HTR-8/SVneo (cell line): Measurements from ENCODE around the gene SLC35B1.

ENCODE experiments used
- DNase-seq: peaks from one replicate; pipeline ENCODE4 v3.0.0; 2011; ENCODE audit warnings: low spot score, mixed read lengths; ENCODE audit not compliant: insufficient read length
- FAIRE-seq: peaks from 2 replicates; lab custom pipeline; 2011; peaks lifted over from hg19 to GRCh38; lab: Jason Lieb, UNC

Gene SLC35B1, protein sequence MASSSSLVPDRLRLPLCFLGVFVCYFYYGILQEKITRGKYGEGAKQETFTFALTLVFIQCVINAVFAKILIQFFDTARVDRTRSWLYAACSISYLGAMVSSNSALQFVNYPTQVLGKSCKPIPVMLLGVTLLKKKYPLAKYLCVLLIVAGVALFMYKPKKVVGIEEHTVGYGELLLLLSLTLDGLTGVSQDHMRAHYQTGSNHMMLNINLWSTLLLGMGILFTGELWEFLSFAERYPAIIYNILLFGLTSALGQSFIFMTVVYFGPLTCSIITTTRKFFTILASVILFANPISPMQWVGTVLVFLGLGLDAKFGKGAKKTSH

DNA sequence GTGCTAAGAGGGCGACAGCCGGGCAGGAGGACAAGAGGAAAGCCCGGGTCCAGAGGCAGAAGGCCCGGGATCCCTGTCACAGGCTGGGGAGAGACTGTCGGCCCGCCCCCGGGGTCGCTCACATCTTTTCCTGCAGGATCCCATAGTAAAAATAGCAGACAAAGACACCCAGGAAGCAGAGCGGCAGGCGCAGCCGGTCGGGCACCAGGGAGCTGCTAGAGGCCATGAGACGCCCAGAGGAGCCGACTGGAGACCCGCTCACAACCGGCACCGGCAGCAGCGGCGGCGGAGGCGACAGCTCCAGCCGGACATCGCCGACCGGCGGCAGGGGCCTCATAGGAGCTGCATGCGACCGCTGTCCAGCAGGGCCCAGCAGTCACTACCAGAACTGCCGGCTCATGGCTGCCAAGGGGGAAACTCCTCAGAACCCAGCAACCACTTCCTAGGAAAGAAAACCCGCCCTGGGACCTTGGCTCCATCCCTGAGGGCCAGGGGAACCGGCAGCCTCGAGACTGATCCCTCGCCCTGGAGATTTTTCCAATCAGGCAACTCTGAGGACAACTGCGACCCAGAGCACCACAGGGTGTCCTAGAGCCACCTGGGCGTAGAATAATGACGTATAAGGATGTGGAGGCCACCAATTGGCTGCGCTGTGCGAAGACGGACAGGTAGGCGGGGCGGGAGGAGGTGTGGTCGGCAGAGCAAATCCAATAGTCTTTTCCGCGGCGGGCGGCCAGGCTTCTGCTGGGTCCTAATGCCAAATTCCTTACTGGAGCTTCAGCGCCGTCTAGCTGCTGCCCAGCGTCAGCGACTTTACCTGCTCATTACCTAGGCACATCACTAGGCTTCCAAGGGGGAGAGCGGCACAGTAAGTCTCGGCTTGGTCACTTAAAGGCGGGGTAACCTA lies at the start of gene SLC35B1:
SLC35B1 (minus strand) TSS at position 357 of the 907 bp plus-strand sequence; CDS start at position 226, 131 bp downstream.
- peak; percentile 98 for FAIRE-seq
- peak; percentile 100 for DNase-seq

DNA sequence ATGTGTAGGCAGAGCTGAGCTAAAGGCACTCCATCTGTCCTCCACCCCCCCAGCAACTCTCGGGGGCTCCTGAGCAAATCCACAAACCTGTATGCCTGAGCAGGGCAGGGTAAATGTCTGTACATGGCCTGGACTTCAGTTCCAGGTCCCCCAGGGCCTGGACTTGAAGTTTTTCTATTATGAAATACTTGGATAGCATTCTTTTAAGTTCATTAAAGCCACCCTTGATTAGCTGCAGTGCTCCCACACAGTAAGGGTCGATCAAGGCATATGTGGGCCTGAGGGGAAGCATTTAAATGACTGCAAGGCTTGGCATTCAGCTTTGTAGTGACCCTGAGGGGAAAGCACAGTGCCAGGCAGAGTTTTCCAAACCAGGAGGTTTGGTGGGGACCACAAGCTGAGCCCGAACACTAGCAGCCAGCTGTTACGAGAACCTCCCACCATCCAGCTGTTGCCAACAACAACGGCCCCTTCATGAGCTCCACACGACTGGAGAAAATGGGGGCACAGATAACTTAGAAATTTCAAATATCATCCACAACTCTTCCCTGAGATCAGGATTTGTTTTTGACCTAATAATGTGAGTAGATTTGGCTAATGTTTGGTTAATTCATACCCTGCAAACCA lies 49.5 kb upstream of the SLC35B1 start:
- FAIRE-seq: no peak
- no peak for DNase-seq

DNA sequence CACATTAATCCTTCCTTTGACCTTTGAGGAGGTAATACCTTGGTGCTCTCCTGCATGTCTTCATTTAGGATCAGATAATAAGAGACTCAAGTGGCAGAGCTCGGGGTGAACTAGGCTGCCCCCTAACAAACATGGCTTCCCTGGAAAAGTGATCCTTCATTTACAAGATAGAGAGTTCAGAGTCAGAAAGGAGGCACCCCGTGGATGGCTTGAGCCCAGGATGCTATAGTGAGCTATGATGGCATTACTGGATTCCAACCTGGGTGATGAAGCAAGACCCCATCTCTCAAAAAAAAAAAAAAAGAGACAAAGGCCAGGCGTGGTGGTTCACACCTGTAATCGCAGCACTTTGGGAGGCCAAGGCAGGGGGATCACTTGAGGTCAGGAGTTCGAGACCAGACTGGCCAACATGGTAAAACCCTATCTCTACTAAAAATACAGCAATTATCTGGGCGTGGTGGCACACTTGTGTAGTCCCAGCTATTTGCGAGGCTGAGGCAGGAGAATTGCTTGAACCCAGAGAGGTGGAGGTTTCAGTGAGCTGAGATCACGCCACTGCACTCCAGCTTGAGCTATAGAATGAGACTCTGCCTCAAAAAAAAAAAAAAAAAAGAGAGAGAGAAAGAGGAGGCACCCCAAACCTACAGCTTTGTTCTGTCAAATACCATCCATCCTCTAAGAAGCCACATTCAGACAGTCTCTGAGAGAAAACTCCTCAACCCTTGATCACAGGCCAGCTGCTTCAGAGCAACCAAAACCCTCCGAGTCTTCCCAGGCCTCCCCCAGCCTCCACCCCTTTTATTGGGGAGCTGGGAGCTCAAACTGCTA lies 48.8 kb upstream of the SLC35B1 start:
- no peak for FAIRE-seq

DNA sequence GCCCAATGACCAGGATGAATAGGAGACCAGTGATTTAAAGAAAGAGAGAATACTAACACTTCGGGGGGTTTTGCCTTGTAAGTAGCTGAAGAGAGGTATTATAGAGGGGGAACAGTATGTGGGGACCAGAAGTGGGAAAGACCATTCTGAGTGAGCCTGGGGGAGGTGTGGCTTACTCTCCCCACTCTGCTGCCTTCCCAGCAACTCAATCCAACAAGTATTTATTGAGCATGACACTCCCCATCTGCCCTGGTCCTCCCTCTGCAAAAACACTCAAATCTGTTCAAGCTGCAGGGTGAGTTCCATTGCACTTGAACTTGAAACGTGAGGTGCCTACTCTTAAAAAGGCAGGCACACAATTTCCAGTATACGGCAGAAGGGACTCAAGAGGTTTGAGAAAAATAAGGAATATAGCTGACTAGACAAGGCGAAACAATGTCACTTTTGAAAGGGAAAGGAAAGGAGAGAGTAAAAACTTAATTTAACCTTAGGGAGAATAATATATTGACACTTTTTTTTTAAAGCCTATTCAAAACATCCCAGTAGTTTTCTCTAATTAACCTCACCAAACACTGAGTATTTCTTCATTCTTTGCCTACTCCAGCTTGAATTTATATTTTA lies 48.0 kb upstream of the SLC35B1 start:
- DNase-seq: no peak
- FAIRE-seq: no peak

More for the DNA sequence above, 48.8 kb upstream of the SLC35B1 start:
- no peak for DNase-seq

DNA sequence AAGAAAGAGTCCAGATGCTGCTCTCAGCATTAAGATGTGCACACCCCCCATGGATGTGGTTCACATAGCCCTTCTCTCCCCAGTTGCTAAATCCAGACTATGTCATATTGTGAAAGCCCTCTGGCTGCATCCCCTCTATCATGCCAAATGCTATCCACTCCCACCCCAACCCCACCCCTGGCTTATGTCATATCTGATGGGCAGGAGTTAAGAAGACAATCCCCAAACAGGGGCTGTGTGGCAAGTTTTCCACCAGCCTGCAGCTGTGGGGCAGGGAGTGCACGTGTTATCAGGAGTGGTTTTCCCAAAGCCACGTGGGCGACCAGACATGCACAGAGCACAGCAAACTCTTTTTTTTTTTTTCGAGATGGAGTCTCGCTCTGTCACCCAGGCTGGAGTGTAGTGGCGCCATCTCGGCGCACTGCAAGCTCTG lies 46.2 kb upstream of the SLC35B1 start:
- FAIRE-seq (no peak), DNase-seq (no peak)

DNA sequence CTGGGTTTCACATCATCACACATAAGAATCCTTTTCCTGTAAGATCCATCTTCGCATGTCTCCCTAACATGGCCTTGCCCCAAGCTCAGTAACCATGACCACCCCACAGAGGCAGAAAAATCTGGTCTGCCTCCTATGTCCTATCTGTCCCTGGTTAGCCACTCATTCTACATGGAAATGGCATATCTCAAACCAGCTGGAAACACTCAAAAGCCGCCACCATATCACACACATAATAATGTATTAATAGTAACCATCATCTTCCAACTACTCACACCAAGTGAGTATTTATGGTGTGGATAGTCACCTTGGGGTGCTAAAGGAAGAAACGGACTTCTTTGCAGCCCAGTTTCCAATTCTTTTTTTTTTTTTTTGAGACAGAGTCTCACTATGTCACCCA lies 44.7 kb upstream of the SLC35B1 start:
- DNase-seq: no peak
- no peak for FAIRE-seq

DNA sequence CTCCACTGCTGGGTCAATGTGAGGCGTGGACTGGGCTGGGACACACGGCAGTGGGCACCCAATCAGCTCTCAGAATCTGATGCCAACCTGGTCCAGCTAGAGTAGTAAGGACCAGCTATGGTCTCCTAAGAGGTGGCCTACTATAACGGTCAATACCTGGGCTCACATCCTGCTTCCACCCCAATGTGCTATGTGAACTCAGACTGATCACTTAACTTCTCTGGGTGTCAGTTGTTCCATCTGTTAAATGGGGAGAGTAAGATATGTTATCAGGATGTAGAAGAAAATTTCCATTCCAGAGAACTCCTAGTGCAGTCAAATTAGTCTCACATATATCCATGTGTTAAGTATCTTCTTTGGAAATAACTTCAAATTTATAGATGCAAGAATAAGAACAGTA lies 42.0 kb upstream of the SLC35B1 start:
- FAIRE-seq (no peak), DNase-seq (no peak)

DNA sequence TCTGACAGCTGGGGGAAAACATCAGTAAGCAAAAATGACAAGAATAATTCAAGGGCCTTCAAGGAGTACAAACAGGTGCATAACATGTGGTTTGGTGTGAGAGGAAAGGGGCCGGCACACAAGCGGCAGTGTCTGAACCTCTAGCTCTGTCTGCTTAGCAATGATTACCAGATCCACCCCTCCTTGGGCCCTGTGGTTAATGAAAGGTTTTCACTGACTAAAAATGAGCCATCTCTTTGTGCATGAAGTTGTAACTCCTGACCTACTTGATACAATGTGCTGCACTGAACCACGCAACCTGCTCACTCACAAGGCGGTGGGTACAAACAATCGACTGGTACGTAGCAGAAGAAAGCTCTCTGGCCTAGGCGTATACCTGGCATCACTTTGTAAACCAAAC lies 41.0 kb upstream of the SLC35B1 start:
- no peak for DNase-seq
- no peak for FAIRE-seq

DNA sequence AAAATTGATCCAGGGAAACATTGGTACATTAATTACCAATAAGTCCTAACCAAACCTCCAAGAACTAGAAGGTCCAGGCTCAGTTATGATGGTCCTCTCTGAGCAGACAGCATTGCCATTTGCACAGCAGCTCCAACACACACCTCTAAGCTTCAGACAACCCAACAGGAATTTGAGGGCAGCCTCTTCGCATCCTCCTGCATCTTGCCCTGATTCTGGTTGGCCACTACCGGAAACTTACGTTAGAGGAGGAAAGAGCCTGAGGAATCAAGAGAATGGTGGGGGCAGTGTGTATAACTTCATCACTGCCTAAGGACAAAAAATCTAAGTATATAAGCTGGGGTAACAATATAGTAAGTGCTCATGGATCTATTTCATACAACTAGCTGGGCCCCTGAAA lies 40.5 kb upstream of the SLC35B1 start:
- FAIRE-seq: no peak

DNA sequence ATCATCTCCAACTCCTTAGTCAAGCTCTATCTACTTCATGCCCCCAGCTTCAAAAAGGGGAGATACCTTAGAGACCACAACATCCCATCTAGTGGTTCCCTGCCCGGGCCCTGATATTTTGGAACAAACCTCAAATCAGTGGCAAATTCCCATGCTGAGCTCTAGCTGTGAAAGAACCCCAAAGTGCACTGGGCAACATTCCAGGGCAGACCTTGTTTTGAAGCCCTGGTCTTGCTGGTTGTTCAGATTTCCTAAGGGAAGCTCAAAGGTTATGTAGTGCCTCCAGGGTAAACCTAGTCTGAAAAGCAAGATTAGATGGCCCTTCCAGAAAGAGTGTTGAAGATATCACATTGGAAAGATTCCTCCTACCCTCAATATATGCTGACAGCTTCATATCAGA lies 39.9 kb upstream of the SLC35B1 start:
- no peak for FAIRE-seq

More for the DNA sequence above, 40.5 kb upstream of the SLC35B1 start:
- no peak for DNase-seq

DNA sequence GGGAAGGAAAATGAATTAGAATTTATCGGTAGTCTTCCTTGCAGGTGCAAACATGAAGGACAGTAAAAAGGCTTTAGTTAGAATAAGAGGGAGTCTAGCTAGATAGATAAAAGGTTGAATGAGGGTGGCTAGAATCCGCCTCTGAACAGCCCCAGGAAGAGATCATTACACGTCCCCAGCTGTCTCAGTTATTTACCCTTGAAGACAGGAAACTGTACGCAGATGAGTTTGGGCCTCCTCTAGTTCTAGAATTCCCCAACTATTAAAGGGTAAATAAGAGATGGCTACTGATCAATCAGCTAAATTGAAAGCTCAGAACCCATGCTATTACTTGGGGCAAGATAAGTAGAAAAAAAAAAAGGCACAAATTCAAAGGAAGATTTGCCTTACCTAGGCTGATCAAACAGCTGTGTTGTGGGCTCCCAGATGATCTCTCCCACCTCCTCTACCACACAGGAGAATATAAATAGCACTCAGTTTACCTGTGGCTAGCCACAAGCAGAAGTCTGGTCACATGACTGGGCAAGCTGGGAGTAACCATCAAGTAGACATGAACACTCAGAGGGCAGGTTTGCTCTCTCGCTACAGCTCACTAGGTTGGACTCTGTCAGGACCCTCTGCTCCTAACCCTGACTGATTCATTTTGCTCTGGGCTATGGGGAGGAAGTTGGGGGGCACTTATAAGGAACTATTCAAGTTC lies 39.2 kb upstream of the SLC35B1 start:
- no peak for DNase-seq
- FAIRE-seq: no peak

More for the DNA sequence above, 39.9 kb upstream of the SLC35B1 start:
- no peak for DNase-seq

DNA sequence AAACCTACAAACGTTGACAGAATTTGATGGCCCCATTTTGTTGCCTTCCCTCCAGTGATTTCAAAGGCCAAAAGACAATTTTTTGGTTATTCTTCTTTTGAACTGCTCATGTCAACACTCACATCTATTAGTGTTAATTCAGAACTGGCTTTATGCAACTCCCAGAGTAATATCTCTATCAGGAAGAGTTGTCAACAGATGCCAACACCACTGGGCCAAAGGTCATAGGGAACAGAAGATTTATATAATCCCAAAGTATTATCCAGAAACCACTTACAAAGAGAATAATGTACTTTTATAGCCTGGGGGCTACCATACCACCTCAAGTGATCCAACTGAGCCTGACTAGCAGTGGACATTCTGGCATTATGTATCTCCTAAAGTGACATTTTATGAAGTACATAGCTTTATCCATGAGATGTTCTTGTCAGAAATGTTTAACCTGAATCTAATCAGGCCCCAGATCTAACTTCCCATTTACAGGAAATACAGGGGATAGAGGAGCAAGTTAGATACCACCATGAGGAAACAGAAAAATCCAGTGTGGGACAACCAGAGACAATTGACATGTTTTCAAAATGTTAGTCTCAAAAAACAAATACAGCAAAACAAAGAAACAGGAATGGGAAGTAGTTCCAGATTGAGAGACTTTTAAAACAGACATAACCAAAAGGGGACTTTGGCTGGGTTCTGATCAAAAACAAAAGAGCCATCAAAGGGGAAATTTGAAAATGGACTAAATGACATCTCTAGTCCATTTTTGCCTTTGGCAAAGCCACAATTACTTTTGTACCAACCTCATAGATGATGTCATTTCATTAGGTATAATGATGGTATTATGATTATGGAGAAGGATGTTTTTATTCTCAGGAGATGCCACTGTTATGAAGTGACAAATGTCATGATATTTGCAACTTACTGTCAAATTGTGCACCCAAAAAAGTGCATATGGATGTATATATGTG lies 37.7 kb upstream of the SLC35B1 start:
- DNase-seq (no peak), FAIRE-seq (no peak)

DNA sequence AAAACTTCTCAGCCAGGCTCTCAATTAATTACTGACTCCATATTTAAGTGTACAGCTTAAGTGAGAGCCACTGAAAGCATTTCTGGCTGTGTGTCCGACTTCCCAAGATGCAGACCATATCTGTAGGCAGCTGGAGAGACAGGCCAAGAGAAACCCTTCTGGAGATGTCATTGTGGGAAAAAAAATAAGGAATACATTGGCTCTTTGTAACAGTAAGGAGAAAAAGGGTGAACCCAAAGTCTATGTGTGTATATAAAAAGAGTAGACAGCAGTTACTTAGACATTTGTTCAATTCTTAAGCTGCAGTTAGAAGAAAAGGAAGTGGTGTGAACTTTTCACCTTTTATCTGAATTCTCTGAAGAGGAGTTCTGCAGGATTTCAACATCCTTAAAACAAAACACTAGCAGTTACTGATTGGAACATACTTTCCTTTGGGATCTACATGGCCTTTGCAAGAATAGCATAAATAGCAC lies 34.4 kb upstream of the SLC35B1 start:
- DNase-seq (no peak), FAIRE-seq (no peak)

DNA sequence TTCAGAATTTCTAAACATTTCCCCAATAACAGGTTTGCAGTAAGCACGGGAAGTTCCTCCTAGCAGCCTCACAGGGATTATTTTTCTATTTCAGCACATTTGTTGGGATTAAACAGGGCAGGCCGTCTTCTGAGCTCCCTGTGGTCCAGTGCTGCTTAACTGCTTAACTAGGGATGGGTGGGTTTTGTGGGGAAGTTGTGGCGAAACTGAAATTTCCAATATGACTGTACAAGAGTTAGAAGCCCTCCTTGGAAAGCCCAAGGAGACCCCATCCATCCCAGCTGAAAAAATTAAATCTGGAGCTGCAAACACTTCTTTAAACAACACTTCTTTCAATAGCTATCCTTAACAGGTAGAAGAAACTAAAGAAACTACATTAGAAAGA lies 33.9 kb upstream of the SLC35B1 start:
- DNase-seq (no peak), FAIRE-seq (no peak)

DNA sequence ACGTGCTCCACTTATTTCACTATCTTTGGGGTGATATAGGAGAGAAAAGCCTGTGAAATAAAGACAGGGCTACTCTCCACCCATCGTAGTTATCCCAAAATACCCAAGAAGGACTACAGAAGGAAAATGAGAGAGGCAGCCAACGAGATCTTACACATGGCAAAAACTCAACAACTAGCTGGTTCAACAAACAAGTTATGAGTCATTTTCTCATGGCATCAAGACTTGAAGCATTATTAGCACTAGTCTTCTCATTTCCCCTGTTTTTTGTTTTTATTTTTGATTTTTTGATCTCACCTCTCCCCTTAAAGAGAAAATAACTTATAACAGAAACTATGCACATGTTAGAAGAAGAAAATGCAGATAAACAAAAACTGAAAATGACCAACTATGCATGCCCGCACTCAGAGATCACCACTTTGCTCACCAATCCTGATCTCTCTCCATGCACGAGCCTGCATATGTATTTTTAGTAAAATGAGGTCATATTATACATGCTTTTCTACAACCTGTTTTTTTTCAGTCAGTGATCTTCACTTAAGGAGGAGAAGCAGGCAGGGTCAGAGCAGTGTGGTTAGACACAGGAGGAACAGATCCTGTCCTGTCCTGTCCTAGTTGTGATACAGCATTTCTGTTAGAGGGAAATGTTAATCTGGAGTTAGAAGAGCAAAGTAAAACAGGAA lies 33.4 kb upstream of the SLC35B1 start:
- FAIRE-seq (no peak), DNase-seq (no peak)

DNA sequence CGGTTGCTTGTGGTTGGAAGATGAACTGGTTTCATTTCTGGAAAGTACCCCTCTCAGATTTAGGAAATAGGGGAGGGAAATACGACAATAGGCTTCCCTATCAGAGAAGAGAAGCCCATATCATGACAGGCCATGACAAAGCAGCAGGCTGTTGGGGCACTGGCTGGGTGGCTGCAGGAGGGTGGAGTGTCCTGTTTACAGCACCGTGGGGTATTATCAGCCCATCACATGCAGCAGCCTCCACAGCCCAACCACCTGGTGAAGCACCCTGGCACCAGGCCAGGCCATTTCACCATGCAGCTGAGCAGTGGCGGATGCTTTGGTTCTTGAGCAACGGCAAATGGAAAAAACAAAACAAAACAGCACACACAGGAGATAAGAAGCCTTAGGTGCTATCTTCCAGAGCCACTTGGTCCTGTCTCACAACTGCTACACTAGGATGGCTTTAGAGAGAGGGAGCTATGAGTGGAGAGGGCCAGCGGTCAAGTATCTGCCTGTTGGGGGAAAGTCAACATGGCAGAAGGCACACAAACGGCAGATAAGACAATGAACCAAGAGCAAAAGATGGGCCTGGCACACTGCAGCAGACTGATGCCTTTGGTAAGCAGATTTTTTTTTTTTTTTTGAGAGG lies 32.0 kb upstream of the SLC35B1 start:
- FAIRE-seq (no peak), DNase-seq (no peak)
